ENCODE results near the gene AFM. TPM values are rescaled to one million over a fixed set of nuclear protein-coding genes. Genes with fewer than 3 reads are reported as not detected.

AFM gene
- total and polyA plus RNA-seq, 2 of the 8 experiments (the other 6 are each of a cell fraction or from before 2014, with no cell fraction given): not detected

DNA sequence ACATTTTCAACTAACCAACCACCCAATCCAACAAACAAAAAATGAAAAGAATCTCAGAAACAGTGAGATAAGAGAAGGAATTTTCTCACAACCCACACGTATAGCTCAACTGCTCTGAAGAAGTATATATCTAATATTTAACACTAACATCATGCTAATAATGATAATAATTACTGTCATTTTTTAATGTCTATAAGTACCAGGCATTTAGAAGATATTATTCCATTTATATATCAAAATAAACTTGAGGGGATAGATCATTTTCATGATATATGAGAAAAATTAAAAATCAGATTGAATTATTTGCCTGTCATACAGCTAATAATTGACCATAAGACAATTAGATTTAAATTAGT, 49.8 kb upstream of the AFM start:
- Histone ChIP-seq H3K4me1 (replicated peaks in 1 of 4; ENCODE audit: control insufficient read depth in 3 of 4, insufficient read depth in 4 of 4, low read length in 3 of 4) (no peaks in the 10 kb centered on the region), H3K56ac (replicated peaks; ENCODE audit: insufficient read length, low read depth, low read length) (no peak overlapping the region)
- POLR2A ChIA-PET (ENCODE audit: partially characterized antibody): no interaction called here

More for the DNA sequence above, 49.8 kb upstream of the AFM start:
- CTCF ChIA-PET (ENCODE audit: partially characterized antibody): interaction anchor here (0.8 to 6.9 kb wide), 6 partner anchors 7 to 142 kb away, joined by 3 to 83 read pairs (median 14); no protein-coding TSS in a partner anchor
- H2AFZ ChIP-seq (ENCODE audit: low read length): no peak overlapping the region
- H2BK5ac ChIP-seq (ENCODE audit: low read depth, low read length): no peak overlapping the region
- no peak overlapping the region for H2AK5ac ChIP-seq (ENCODE audit: low read depth, low read length)
- H3K27ac ChIP-seq (ENCODE audit: low read depth, low read length): no peak overlapping the region
- H3K79me2 ChIP-seq (ENCODE audit: control insufficient read depth in 1 of 2, insufficient read depth in 2 of 2, low read length in 2 of 2): no peaks in the 10 kb centered on the region
- H4K8ac ChIP-seq (ENCODE audit: extremely low read depth, insufficient read depth, low read length): no peak overlapping the region
- TF ChIP-seq ASH2L (IDR thresholded peaks at IDR 0.05; ENCODE audit: low read length) (no peak), SRF (IDR thresholded peaks at IDR 0.05; ENCODE audit: low read depth, low read length) (no peak), BRCA1 (IDR thresholded peaks at IDR 0.05; ENCODE audit: low read depth, low read length) (no peak), SP1 (IDR thresholded peaks at IDR 0.05; ENCODE audit: low read depth, low read length) (no peak), ATF2 (IDR thresholded peaks at IDR 0.05; ENCODE audit: low read length) (no peak), CBX8 (IDR thresholded peaks at IDR 0.05; ENCODE audit: borderline replicate concordance, low read depth, low read length) (no peak), RBBP5 (IDR thresholded peaks at IDR 0.05; ENCODE audit: borderline replicate concordance, low read depth, low read length) (no peak), JUN (IDR thresholded peaks at IDR 0.05; ENCODE audit: low read depth, low read length) (no peak), CBX5 (IDR thresholded peaks at IDR 0.05; ENCODE audit: low read depth, low read length) (no peak), TAF1 (IDR thresholded peaks at IDR 0.05; ENCODE audit: low read depth, low read length) (no peak)
- no peak overlapping the region for H2BK15ac ChIP-seq (ENCODE audit: low read length)
- H3K9me3 ChIP-seq (ENCODE audit: insufficient read depth in 2 of 2, low read depth in 1 of 2, low read length in 1 of 2): no peaks in the 10 kb centered on the region
- H3K27me3 ChIP-seq (replicated peaks in 1 of 4; ENCODE audit: control insufficient read depth in 3 of 4, extremely low read depth in 1 of 4, insufficient read depth in 3 of 4, low read length in 3 of 4): no peaks in the 10 kb centered on the region
- H2BK12ac ChIP-seq (ENCODE audit: low read depth, low read length): no peak overlapping the region
- no peak overlapping the region for H2BK120ac ChIP-seq (replicated peaks; ENCODE audit: low read depth, low read length)
- FAIRE-seq (no peak), DNase-seq (ENCODE audit: low read depth in 1 of 2, low spot score in 2 of 2) (no peak)
- H3K4me2 ChIP-seq (ENCODE audit: insufficient read depth in 1 of 2, low read depth in 2 of 2, low read length in 2 of 2): no peak overlapping the region
- no peaks in the 10 kb centered on the region for H3K23me2 ChIP-seq (ENCODE audit: low read depth, low read length)
- no peaks in the 10 kb centered on the region for H3K79me1 ChIP-seq (ENCODE audit: low read depth, low read length)
- H3K4ac ChIP-seq (replicated peaks; ENCODE audit: insufficient read length, low read depth, low read length): no peak overlapping the region
- H4K20me1 ChIP-seq (replicated peaks in 1 of 2; ENCODE audit: control insufficient read depth in 1 of 2, insufficient read depth in 2 of 2, low read length in 2 of 2): no peaks in the 10 kb centered on the region
- WGBS, 2 experiments (ENCODE audit: extremely low coverage in 1 of 2, insufficient coverage in 1 of 2, insufficient read length in 1 of 2, insufficient replicate concordance in 2 of 2, low coverage in 1 of 2, low lambda C conversion rate in 2 of 2, missing lambda C conversion rate in 1 of 2): 92% methylated on average over 1 of the region's 1 CpG; no CpG with 5 or more reads in 1 of the 2 experiments
- no peak overlapping the region for H3K23ac ChIP-seq (ENCODE audit: insufficient read length)
- H3K36me3 ChIP-seq (ENCODE audit: control insufficient read depth in 2 of 4, insufficient read depth in 4 of 4, low read length in 3 of 4): no peaks in the 10 kb centered on the region
- no peak overlapping the region for H3K18ac ChIP-seq (ENCODE audit: extremely low read depth, low read length)
- H3K14ac ChIP-seq (ENCODE audit: insufficient read length): no peak overlapping the region
- no peak overlapping the region for H4K5ac ChIP-seq (ENCODE audit: insufficient read length, low read depth, low read length)
- no peak overlapping the region for H3K4me3 ChIP-seq (ENCODE audit: extremely low read depth in 1 of 4, insufficient read depth in 2 of 4, low read depth in 3 of 4, low read length in 4 of 4)
- H4K91ac ChIP-seq (replicated peaks; ENCODE audit: insufficient read length, low read length): no peak overlapping the region
- no peak overlapping the region for H3K9ac ChIP-seq (replicated peaks in 1 of 4; ENCODE audit: extremely low read depth in 1 of 4, low read depth in 3 of 4, low read length in 3 of 4)
- H2BK20ac ChIP-seq (ENCODE audit: low read length): no peak overlapping the region
